ENCODE data around the gene PLCB4.

The PLCB4 gene

GRCh38 chr20:9321007-9321406 is 252.1 kb downstream of the PLCB4 start:
- H3F3A ChIP-seq (ENCODE audit: low read depth): no peaks in the 10 kb centered on the region
- H3K4me2 ChIP-seq (ENCODE audit: low read depth, low read length, poor library complexity, severe bottlenecking): no peak overlapping the region
- no peaks in the 10 kb centered on the region for H3K9me2 ChIP-seq (replicated peaks; ENCODE audit: low read depth, low read length)
- H3K4me3 ChIP-seq (ENCODE audit: low read length, poor library complexity, severe bottlenecking): no peak overlapping the region
- H3K4me1 ChIP-seq (ENCODE audit: insufficient read depth, low read length, poor library complexity, severe bottlenecking): no peaks in the 10 kb centered on the region
- no peak for TF ChIP-seq EZH2phosphoT487 (IDR thresholded peaks at IDR 0.05; ENCODE audit: borderline replicate concordance)
- TF ChIP-seq, protein P1, sequence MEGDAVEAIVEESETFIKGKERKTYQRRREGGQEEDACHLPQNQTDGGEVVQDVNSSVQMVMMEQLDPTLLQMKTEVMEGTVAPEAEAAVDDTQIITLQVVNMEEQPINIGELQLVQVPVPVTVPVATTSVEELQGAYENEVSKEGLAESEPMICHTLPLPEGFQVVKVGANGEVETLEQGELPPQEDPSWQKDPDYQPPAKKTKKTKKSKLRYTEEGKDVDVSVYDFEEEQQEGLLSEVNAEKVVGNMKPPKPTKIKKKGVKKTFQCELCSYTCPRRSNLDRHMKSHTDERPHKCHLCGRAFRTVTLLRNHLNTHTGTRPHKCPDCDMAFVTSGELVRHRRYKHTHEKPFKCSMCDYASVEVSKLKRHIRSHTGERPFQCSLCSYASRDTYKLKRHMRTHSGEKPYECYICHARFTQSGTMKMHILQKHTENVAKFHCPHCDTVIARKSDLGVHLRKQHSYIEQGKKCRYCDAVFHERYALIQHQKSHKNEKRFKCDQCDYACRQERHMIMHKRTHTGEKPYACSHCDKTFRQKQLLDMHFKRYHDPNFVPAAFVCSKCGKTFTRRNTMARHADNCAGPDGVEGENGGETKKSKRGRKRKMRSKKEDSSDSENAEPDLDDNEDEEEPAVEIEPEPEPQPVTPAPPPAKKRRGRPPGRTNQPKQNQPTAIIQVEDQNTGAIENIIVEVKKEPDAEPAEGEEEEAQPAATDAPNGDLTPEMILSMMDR (conservative IDR thresholded peaks at IDR 0.05; ENCODE audit: low read length): no peak
- H3K9ac ChIP-seq (ENCODE audit: low read depth, low read length, poor library complexity, severe bottlenecking): no peak overlapping the region
- no peak overlapping the region for H2AFZ ChIP-seq (ENCODE audit: low read length)
- no peaks in the 10 kb centered on the region for H3K36me3 ChIP-seq (ENCODE audit: insufficient read depth, low read length)
- H4K20me1 ChIP-seq (ENCODE audit: insufficient read depth, low read length, poor library complexity, severe bottlenecking): no peaks in the 10 kb centered on the region
- no peaks in the 10 kb centered on the region for H3K27me3 ChIP-seq (ENCODE audit: insufficient read depth, low read length, poor library complexity, severe bottlenecking)
- no peaks in the 10 kb centered on the region for H3K9me3 ChIP-seq (ENCODE audit: insufficient read depth, low read depth, low read length)
- no peaks in the 10 kb centered on the region for H3K79me2 ChIP-seq (ENCODE audit: insufficient read depth, low read length)

DNA sequence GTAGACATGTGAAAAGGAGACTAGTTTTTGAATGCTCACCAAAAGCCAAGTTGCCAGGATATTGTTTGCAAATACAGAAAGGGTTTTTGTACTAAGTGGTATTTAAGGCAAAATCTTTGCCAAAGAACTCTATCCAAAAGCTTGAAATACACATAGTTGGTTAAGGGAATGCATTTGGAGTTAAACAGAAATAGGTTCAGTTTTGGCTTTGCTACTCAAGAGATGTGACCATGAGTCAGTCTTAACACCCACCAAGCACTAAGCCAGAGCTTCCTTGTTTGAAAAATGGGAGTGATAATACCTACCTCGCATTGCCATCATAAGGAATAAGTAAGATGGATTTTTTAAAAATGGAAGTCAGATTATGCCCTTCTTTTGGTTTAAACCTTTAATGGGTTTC is 253.8 kb downstream of the PLCB4 start:
- H3K27me3 ChIP-seq (ENCODE audit: insufficient read depth, low read length, poor library complexity, severe bottlenecking): no peaks in the 10 kb centered on the region
- H3K9me3 ChIP-seq (ENCODE audit: insufficient read depth, low read depth, low read length): no peaks in the 10 kb centered on the region
- no peaks in the 10 kb centered on the region for H3K9me2 ChIP-seq (replicated peaks; ENCODE audit: low read depth, low read length)
- no peak overlapping the region for H2AFZ ChIP-seq (ENCODE audit: low read length)
- no peak overlapping the region for H3K4me2 ChIP-seq (ENCODE audit: low read depth, low read length, poor library complexity, severe bottlenecking)
- no peak overlapping the region for H3K9ac ChIP-seq (ENCODE audit: low read depth, low read length, poor library complexity, severe bottlenecking)
- no peaks in the 10 kb centered on the region for H3K36me3 ChIP-seq (ENCODE audit: insufficient read depth, low read length)
- no peaks in the 10 kb centered on the region for H4K20me1 ChIP-seq (ENCODE audit: insufficient read depth, low read length, poor library complexity, severe bottlenecking)
- peaks cover 13% of the 10 kb centered on the region for H3K4me1 ChIP-seq (ENCODE audit: insufficient read depth, low read length, poor library complexity, severe bottlenecking)
- no peak for TF ChIP-seq EZH2phosphoT487 (IDR thresholded peaks at IDR 0.05; ENCODE audit: borderline replicate concordance)
- TF ChIP-seq, protein P1 (conservative IDR thresholded peaks at IDR 0.05; ENCODE audit: low read length): no peak
- H3K79me2 ChIP-seq (ENCODE audit: insufficient read depth, low read length): no peaks in the 10 kb centered on the region
- no peaks in the 10 kb centered on the region for H3F3A ChIP-seq (ENCODE audit: low read depth)
- H3K4me3 ChIP-seq (ENCODE audit: low read length, poor library complexity, severe bottlenecking): no peak overlapping the region

- Histone ChIP-seq H3K79me2 (ENCODE audit: insufficient read depth, low read length) (no peaks in the 10 kb centered on the region), H3K4me1 (ENCODE audit: insufficient read depth, low read length, poor library complexity, severe bottlenecking) (peaks cover 23% of the 10 kb centered on the region), H3K4me2 (ENCODE audit: low read depth, low read length, poor library complexity, severe bottlenecking) (no peak overlapping the region), H3K9ac (ENCODE audit: low read depth, low read length, poor library complexity, severe bottlenecking) (no peak overlapping the region), H3K9me3 (ENCODE audit: insufficient read depth, low read depth, low read length) (no peaks in the 10 kb centered on the region), H3F3A (ENCODE audit: low read depth) (no peaks in the 10 kb centered on the region), H3K27me3 (ENCODE audit: insufficient read depth, low read length, poor library complexity, severe bottlenecking) (no peaks in the 10 kb centered on the region), H3K9me2 (replicated peaks; ENCODE audit: low read depth, low read length) (no peaks in the 10 kb centered on the region), H3K36me3 (ENCODE audit: insufficient read depth, low read length) (no peaks in the 10 kb centered on the region), H2AFZ (ENCODE audit: low read length) (no peak overlapping the region), H4K20me1 (ENCODE audit: insufficient read depth, low read length, poor library complexity, severe bottlenecking) (no peaks in the 10 kb centered on the region), H3K4me3 (ENCODE audit: low read length, poor library complexity, severe bottlenecking) (no peak overlapping the region)
- TF ChIP-seq, protein P1 (conservative IDR thresholded peaks at IDR 0.05; ENCODE audit: low read length): peak; percentile 74
- TF ChIP-seq EZH2phosphoT487 (IDR thresholded peaks at IDR 0.05; ENCODE audit: borderline replicate concordance): no peak
Observed at GRCh38 chr20:9323622-9324021, 254.7 kb downstream of the PLCB4 start.
